TTC549 (cell line): ENCODE data around the gene DCLRE1B.
A peak's percentile ranks its signal among the peaks of the same experiment; 100 is the strongest.

ENCODE experiments used
- FAIRE-seq: peaks from 2 replicates; lab custom pipeline; 2012; peaks lifted over from hg19 to GRCh38; lab: Jason Lieb, UNC

DCLRE1B gene

DNA sequence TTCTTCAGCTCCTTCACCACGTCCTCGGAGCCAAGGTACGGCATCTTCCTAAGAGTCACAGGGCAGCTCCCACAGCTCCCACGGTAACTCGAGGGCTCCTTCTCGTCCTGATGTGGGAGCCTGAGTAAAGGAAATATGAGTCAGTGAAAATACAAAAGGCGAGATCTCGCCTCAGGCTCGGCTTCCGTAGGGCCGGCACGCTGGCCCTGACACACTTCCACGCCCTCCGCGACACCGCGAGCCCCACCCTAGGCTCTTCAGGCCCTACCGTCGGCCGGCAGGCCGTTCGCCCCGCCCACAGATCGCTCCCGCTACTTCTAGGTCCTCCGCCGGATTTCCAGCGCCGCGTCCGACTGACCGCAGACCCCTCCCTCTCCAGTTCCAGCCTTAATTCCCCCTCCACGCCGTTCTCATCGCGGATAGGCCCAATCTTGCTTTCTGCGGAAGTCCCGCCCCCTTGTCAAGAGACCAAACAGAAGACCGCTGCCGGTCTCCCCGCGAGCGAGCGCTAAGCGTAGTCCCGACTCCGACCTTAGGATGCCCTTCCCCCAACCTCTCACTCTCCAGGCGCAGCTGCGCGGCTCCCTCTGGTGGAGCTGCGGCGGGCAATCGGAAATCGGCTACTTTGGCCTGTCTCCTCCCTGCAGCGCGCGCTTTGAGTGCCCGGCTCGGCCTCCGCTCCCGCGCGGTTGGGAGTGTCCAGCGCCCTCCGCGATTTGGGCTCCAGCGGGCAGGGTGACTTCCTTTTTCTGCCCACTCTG, at the start of gene DCLRE1B, which contains the start of gene AP4B1:
TSS of gene DCLRE1B (plus strand) at position 653 of the 761 bp plus-strand sequence. CDS start 261 bp downstream, outside the sequence.
TSS of gene AP4B1 (minus strand) at position 126 of the 761 bp plus-strand sequence. CDS start at position 44, 82 bp downstream.
- FAIRE-seq, result peak; percentile 93

- no peak for FAIRE-seq
These were observed 49.3 kb upstream of the DCLRE1B start for GRCh38 chr1:113855630-113856400.

DNA sequence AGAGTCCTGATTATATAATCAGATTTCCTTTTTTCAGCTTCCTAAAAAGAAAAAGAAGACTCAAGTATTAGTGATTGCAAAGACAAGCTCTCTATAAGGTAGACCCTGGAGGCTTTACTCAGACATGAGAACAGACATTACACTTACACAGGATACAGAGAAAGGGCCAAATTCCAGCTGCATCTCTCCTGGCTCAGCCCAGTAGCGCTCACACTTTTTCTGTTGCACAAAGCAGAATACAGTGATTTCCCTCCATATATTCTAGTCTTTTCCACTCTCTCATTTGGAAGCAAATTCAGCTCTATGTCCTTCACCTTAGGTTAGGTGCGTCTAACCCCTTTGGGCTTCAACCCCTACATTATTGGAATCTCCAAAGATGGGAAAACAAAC, 48.7 kb upstream of the DCLRE1B start:
- no peak for FAIRE-seq

DNA sequence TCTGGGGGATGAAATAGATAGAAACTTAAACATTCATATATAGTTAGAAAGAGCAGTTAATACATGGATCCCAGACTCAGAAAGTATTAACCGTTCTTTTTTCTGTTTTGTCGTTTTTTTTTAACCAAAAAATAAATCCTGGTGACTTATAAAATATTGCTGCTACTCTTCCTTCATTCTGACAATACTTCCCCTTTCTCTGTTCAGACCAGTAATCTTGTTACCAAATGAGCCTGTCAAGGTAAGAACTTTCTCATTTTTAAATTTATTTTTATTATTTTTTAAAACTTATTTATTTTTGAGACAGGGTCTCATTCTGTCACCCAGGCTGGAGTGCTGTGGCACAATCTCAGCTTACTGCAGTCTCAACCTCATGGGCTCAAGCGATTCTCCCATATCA, 47.4 kb upstream of the DCLRE1B start:
- no peak for FAIRE-seq

GRCh38 chr1:113858418-113858817, 46.7 kb upstream of the DCLRE1B start:
- FAIRE-seq, result no peak

DNA sequence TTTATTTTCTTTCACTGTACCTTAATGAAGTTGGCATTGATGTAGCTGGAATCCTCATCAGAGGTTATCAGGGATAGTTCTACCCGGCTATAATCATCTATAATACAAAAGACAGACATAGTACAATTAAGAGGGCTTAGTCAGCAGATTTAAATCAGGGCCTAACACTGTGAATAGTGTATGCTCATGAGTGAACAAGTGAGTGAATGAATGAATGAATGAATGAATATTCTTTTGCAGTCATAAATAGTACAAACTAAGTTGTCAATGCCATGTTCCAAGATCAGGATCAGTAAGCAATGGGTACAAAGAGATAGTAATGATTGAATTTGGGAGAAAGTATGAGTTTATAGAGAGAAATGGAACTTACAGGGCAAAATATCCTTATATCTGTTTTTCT, 46.1 kb upstream of the DCLRE1B start:
- no peak for FAIRE-seq

DNA sequence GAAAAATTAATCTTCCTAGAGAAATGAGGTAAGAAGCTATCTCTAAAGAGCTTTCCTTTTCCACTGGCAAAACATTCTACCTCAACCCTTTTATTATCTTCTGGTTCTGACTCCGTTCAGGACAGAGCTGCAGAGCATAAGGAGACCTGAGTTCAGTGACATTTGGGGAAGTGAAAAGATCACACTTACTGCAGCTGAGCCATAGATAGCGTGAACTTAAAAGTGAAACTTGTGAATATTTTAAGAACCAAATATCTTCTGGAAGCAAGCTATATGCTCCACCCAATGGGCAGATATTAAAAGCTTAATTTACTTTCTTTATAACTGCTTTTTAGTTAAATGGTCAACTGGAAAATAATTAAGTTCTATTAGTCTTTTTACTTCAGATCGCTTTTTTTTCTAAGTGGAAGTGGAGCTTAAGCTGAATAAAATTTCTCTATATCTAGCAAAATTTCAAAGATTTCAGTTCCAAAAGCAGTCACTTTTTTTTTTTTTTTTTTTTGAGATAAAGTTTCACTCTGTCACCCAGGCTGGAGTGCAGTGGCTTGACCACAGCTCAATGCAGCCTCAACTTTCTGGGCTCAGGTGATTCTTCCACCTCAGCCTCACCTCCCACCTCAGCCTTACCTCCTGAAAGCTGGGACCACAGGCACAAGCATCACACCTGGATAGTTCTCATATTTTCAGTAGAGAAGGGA, 45.5 kb upstream of the DCLRE1B start:
- FAIRE-seq, result no peak

DNA sequence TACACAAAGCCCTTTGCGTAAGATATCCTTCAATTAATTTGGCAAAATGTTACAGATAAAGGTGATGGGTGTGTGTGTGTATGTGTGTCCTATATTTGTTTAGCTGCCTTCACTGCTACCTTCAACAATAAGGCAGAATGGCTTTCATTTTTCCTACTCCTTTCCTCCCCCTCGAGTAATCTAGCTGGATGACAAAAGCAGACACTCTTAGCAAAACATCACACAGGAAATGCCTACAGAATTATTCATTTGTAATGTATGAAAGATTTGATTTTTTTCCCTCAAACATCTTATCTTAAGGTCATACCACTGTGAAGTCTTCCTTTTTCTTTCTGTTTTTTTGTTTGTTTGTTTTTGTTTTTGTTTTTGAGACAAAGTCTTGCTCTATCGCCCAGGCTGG, 44.2 kb upstream of the DCLRE1B start:
- no peak for FAIRE-seq

GRCh38 chr1:113861641-113862040, 43.5 kb upstream of the DCLRE1B start:
- no peak for FAIRE-seq

DNA sequence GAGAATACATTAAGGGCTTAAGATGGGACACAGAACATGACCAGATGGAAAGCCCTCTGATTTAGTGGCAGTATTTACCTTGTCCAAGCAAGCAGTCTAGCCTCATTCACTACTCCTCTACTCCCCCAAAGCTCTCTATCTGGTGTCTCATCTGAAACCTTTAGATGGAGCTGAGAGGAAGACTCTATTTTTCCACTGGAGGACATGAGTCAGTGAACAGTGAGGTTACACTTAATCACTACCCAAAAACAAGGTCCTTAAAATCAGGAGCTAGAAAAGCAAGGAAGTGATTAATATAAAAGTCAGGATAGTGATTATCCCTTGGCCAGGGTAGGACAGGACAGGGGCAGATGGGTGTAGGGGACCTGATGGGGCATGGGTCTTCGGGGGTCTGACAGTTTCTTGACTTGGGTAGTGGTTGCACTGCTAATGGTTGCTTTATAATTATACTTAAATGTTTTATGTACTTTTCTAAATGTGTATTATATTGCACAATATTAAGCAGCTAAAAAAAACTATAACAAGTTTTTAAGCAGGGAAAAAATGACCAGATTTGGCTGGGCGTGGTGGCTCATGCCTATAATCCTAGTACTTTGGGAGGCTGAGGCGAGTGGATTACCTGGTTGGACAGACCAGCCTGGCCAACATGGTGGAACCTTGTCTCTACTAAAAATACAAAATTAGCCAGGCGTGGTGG, 36.6 kb upstream of the DCLRE1B start:
- FAIRE-seq, result no peak

DNA sequence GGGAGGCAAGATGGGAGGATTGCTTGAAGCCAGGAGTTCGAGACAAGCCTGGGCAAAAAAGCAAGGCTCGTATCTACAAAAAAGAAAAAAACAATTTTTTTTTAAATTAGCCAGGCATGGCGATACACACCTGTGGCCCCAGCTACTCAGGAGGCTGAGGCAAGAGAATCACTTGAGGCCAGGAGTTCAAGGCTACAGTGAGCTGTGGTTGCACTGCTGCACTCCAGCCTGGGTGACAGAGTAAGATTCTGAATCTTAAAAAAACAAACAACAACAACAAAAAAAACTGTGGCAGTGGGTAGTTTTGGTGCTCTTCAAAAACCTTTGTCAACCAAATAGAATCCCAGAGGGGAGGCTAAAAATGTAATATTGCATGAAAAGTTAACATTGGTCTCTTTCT, 34.3 kb upstream of the DCLRE1B start:
- no peak for FAIRE-seq

- FAIRE-seq, result no peak
These were observed 33.5 kb upstream of the DCLRE1B start, which contains the start of gene PTPN22 for GRCh38 chr1:113871597-113872113. Gene PTPN22, minus strand, starts transcription at chr1:113871712.

GRCh38 chr1:113872219-113872935, 32.7 kb upstream of the DCLRE1B start:
- no peak for FAIRE-seq

DNA sequence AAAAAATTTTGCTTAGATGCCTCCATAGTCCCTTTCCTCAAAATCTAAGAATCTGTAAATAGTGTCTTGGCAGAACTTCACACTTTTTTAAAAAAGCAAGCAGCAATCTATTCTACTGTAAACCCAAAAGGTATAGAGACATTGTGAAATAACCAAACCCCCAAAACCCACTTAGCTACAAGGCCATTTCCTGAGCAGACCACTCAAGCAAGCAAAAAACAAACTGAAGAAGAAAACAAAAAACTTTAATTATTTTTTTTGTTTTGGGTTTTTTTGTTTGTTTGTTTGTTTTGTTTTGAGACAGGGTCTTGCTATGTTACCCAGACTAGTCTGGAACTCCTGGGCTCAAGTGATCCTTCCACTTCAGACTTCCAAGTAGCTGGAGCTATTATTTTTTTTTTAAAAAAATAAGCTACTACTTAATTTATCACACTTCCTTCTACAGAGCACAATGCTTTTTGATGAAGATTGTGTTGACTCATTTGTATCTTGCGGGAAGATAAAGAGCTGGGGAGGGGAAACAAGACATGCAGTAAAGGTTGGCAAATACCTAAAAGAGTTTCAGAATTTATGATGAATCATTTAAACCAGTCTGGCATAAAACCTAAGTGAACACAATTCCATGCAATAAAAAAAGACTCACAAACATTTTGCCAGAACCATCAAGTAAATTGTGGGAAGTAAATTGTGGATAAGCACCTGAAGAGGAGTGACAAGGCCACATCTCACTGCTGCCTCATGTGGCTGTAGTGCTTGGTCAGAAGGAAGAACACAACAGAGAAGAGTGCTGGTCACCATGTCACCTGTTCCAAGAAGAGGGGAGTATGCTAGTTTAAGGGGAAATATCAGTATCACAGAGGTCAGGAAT, 30.9 kb upstream of the DCLRE1B start:
- no peak for FAIRE-seq

GRCh38 chr1:113875714-113876113, 29.4 kb upstream of the DCLRE1B start:
- FAIRE-seq, result no peak

DNA sequence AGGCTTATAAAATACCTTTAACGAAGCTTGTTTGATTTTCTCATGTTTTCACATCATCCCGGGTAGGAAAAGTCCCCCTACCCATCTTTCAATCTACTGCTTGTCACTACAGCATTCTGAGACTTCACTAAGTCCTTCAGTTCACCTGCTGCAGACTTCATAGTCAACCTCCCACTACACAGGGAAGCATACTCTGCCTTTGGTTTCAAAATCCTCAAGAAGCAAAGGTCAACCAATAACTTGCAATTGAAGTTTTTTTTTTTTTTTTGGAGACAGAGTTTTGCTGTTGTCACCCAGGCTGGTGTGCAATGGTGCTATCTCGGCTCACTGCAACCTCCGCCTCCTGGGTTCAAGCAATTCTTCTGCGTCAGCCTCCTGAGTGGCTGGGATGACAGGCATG, 28.9 kb upstream of the DCLRE1B start:
- FAIRE-seq, result no peak

GRCh38 chr1:113879739-113880038, 25.4 kb upstream of the DCLRE1B start:
- FAIRE-seq, result no peak

GRCh38 chr1:113881661-113882060, 23.5 kb upstream of the DCLRE1B start:
- FAIRE-seq, result no peak

DNA sequence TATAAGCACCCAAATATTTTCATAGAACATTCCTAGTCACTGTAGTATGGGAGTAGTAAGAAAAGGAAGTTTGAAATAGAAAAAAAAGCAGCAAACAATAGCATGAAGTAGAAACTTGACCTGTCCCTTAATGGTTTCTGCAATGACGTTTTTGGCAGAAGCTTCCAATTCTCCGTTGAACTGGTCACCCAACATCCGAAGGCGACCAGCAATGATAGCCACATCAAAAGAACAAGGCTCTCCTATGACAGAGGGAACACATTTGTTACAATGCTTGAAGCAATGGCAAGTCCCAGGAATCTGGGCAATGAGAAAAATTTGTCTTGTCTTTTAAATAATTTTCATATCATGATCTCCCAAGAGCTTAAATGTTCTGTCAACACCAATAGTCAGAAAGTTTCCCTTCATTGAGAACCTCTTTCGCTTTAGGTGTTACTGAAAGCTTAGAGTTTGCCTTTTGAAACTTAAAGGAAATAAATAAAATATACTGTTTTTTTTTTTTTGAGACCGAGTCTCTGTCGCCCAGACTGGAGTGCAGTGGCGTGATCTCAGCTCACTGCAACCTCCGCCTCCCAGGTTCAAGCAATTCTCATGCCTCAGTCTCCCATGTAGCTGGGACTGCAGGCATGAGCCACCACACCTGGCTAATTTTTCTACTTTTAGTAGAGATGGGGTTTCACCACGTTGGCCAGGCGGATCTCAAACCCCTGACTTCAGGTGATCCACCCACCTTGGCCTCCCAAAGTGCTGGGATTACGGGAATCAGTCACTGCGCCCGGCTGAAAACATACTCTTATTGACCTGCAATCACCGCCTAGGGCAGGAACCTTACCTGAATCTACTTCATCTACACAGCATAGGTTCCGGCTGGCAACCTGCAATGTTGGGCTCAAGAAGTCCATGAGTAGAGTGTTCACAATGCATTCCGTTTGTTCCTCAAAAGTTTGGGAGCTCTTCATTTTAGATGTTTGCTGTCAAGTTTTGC, 18.4 kb upstream of the DCLRE1B start:
- no peak for FAIRE-seq
